Stomach (tissue), 9 donors: Measurements from ENCODE around the gene NDST1. TPM values are rescaled to one million over a fixed set of nuclear protein-coding genes. Genes with fewer than 3 reads are reported as not detected.
A peak's percentile ranks its signal among the peaks of the same experiment; 100 is the strongest.

ENCODE experiments used
- DNase-seq, 2 donors: peaks; one replicate each; pipeline versions ENCODE4 v3.0.0 to v3.0.0-alpha.2; 2013 to 2019
- H3K27ac ChIP-seq, 5 donors: fragments of 200-600 bp in 4 of 5; sonication (generic) in 4 of 5; one replicate each; pipeline ENCODE4 v1.5.1; 2013 to 2019; ENCODE audit warnings: mild to moderate bottlenecking in 1 of 5, moderate library complexity in 1 of 5
- H3K27me3 ChIP-seq, 3 donors: fragments of 200-600 bp; sonication (generic); one replicate each; pipeline ENCODE4 v1.5.1; 2017 to 2019; ENCODE audit warnings: mixed run types in 1 of 3
- H3K36me3 ChIP-seq, 4 donors: fragments of 200-600 bp; sonication (generic); 1 replicate in 3 of 4; 2 replicates in 1 of 4; pipeline ENCODE4 v1.5.1; 2016 to 2019
- H3K4me1 ChIP-seq, 4 donors: fragments of 200-600 bp; sonication (generic); one replicate each; pipeline ENCODE4 v1.5.1; 2016 to 2019
- H3K4me3 ChIP-seq, 4 donors: fragments of 200-600 bp; sonication (generic) in 3 of 4; one replicate each; pipeline ENCODE4 v1.5.1; 2016 to 2019; ENCODE audit warnings: mild to moderate bottlenecking in 1 of 4
- H3K9me3 ChIP-seq, 4 donors: fragments of 200-600 bp; sonication (generic); one replicate each; pipeline ENCODE4 v1.5.1; 2016 to 2019
- CTCF ChIP-seq, 7 experiments: fragments of 450-650 bp in 4 of 7; fragments of 200-600 bp in 3 of 7; sonication (generic) in 3 of 7; IDR thresholded peaks; one replicate each; pipeline ENCODE4 v1.5.1; 2016 to 2019; ENCODE audit warnings: antibody characterized with exemption in 7 of 7, control low read depth in 2 of 7, mild to moderate bottlenecking in 1 of 7
- EP300 ChIP-seq: sonication (generic); formaldehyde crosslinking; IDR thresholded peaks from one replicate; pipeline ENCODE4 v1.6.1; 2017; ENCODE audit warnings: antibody characterized with exemption
- POLR2A ChIP-seq, 4 donors: fragments of 450-650 bp; IDR thresholded peaks; one replicate each; pipeline ENCODE4 v1.6.1; 2016; ENCODE audit warnings: antibody characterized with exemption in 4 of 4, control low read depth in 2 of 4, mild to moderate bottlenecking in 1 of 4, moderate library complexity in 1 of 4
- POLR2AphosphoS5 ChIP-seq, 3 donors: sonication (generic); formaldehyde crosslinking; IDR thresholded peaks; one replicate each; pipeline ENCODE4 v1.6.1; 2016; ENCODE audit warnings: antibody characterized with exemption in 3 of 3
- WGBS, 5 donors: extraction: QIAGEN DNeasy Blood & Tissue Kit in 3 of 5; methylation state at CpG; one replicate each; pipeline versions ENCODE4 v1.1.5 to v1.1.7; 2013 to 2018; 5-methylcytosine and 5-hydroxymethylcytosine counted together
- intact Hi-C: fragments of 100-400 bp; cut with DNase I; formaldehyde crosslinking; loops from one replicate; pipeline ENCODE4 v1.15.1; 2023; ENCODE audit warnings: low total_unique reads
- polyA plus RNA-seq, 3 donors: library from polyadenylated mRNA; stranded (reverse); fragments of 200-250 nt; gene quantifications; one replicate each; pipeline ENCODE4 v1.2.3, GENCODE V29; 2013
- total RNA-seq, 5 donors: library from RNA; depleted of rRNA; stranded (reverse); fragments of >200 nt; gene quantifications; one replicate each; pipeline versions ENCODE4 v1.1.0 to v1.2.3, GENCODE V29; 2014 to 2016
- donor health status: healthy with polysubstance abuse.
- donor health status: Bipolar disorder and iron deficiency.
- donor health status: healthy.

The NDST1 gene
- total and polyA plus RNA-seq, 8 donors = 6.4 to 32.9 (median 15.9) TPM

- TF ChIP-seq CTCF (IDR thresholded peaks at IDR 0.05) (no peak), POLR2A (IDR thresholded peaks at IDR 0.05) (no peak), POLR2AphosphoS5 (IDR thresholded peaks at IDR 0.05) (no peak), EP300 (no peak)
- WGBS, 5 donors = 69 to 96% (median 89%) methylated on average over 1 of the region's 1 CpG
- peaks cover 24 to 47% (median 34%) of the 10 kb centered on the region in 4 donors for H3K4me1 ChIP-seq
- H3K36me3 ChIP-seq = no peaks in the 10 kb centered on the region
- no peak overlapping the region for H3K27ac ChIP-seq
- H3K4me3 ChIP-seq = no peak overlapping the region
- DNase-seq = no peak
- intact Hi-C loops = no loop called here
- H3K27me3 ChIP-seq = no peaks in the 10 kb centered on the region
- H3K9me3 ChIP-seq = no peaks in the 10 kb centered on the region
Measured at GRCh38 chr5:150588596-150588890, 80.6 kb downstream of the NDST1 start.

GRCh38 chr5:150589862-150590601, 82.1 kb downstream of the NDST1 start:
- DNase-seq = peak; percentile 57 to 90
- Histone ChIP-seq H3K9me3 (no peaks in the 10 kb centered on the region), H3K4me3 (no peak overlapping the region), H3K36me3 (no peaks in the 10 kb centered on the region), H3K27me3 (no peaks in the 10 kb centered on the region), H3K4me1 (peaks cover 25 to 53% (median 43%) of the 10 kb centered on the region in 4 donors), H3K27ac (peak overlapping the region; percentile 39 to 65 (median 43))
- 47 to 59% (median 52%) methylated on average over 11 to 12 of the region's 12 CpGs for WGBS, 5 donors
- intact Hi-C loops = no loop called here
- TF ChIP-seq CTCF (IDR thresholded peaks at IDR 0.05) (peak in 5 of 7 experiments; percentile 26 to 63 (median 57)), EP300 (no peak), POLR2AphosphoS5 (IDR thresholded peaks at IDR 0.05) (peak in 2 of 3 donors; percentile 32 to 36), POLR2A (IDR thresholded peaks at IDR 0.05) (no peak)

- intact Hi-C loops = no loop called here
- peak in 1 of 2 donors; percentile 89 for DNase-seq
- no peaks in the 10 kb centered on the region for H3K9me3 ChIP-seq
- WGBS, 5 donors = 49 to 61% (median 54%) methylated on average over 12 of the region's 12 CpGs
- H3K4me1 ChIP-seq = peaks cover 25 to 64% (median 36%) of the 10 kb centered on the region in 4 donors
- H3K27ac ChIP-seq = peak overlapping the region in 3 of 5 donors; percentile 48 to 65 (median 60)
- no peaks in the 10 kb centered on the region for H3K36me3 ChIP-seq
- no peak for TF ChIP-seq POLR2AphosphoS5 (IDR thresholded peaks at IDR 0.05)
- no peak for TF ChIP-seq CTCF (IDR thresholded peaks at IDR 0.05)
- no peak for TF ChIP-seq EP300
- TF ChIP-seq POLR2A (IDR thresholded peaks at IDR 0.05) = no peak
- H3K27me3 ChIP-seq = no peaks in the 10 kb centered on the region
- no peak overlapping the region for H3K4me3 ChIP-seq
Measured at GRCh38 chr5:150590979-150591695, 83.2 kb downstream of the NDST1 start.

GRCh38 chr5:150593593-150593992, 85.7 kb downstream of the NDST1 start:
- 52 to 70% (median 63%) methylated on average over 4 of the region's 4 CpGs for whole genome bisulfite sequencing, 5 donors
- H3K4me3 ChIP-seq = no peak overlapping the region
- H3K36me3 ChIP-seq = no peaks in the 10 kb centered on the region
- peak overlapping the region in 3 of 5 donors; percentile 31 to 50 (median 46) for H3K27ac ChIP-seq
- peak in 1 of 2 donors; percentile 69 for DNase-seq
- no peaks in the 10 kb centered on the region for H3K9me3 ChIP-seq
- no peaks in the 10 kb centered on the region for H3K27me3 ChIP-seq
- no peak for TF ChIP-seq POLR2AphosphoS5 (IDR thresholded peaks at IDR 0.05)
- TF ChIP-seq EP300 = no peak
- TF ChIP-seq CTCF (IDR thresholded peaks at IDR 0.05) = no peak
- no peak for TF ChIP-seq POLR2A (IDR thresholded peaks at IDR 0.05)
- peaks cover 25 to 74% (median 34%) of the 10 kb centered on the region in 4 donors for H3K4me1 ChIP-seq
- intact Hi-C loops = no loop called here
